ENCODE data around the gene RAB4A.
"Not testable (repeated sequence)": the region's sequence is repeated elsewhere in the genome, so short reads cannot be mapped to it uniquely, and the experiment has no call there.

The RAB4A gene

DNA sequence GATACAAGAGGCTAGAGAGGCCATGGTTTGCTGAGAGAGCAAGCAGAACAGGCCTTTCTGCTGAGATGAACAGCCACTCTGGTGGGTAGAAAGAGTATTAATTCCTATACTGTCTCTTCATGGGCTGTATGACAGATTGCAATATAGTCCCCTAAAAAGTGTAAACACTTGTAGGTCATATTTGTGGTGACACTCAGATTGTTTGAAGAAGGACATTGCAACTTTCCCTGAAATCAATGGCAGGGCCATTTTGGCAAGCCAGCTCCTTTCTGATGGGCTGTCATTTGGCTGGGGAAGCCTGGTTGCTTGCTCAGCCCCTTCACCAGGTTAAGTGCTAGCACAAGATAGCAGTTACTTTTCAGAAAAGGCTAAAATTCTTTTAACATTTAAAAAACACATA lies 27.5 kb downstream of the RAB4A start:
- no peak for DNase-seq (ENCODE audit: low read depth in 3 of 3)

- DNase-seq (ENCODE audit: low read depth in 3 of 3): no peak
Observed at GRCh38 chr1:229298887-229299503, 28.1 kb downstream of the RAB4A start.

GRCh38 chr1:229300099-229300757 lies 29.3 kb downstream of the RAB4A start:
- DNase-seq (ENCODE audit: low read depth in 3 of 3): no peak

DNA sequence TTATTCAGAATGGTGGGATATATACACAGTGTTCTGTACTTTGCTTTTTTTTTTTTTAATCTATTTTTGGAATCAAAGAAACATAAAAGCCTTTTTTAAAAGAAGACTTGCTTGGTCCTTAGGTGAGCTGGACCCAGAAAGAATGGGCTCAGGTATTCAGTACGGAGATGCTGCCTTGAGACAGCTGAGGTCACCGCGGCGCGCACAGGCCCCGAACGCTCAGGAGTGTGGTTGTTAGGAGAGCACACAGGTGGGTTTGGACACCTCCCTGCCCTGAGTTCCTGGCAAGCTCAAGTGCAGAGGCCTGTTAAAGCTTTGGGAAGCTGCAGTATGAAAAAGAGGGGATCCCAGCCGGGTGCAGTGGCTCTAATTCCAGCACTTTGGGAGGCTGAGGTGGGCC lies 31.8 kb downstream of the RAB4A start:
- no peak for DNase-seq (ENCODE audit: low read depth in 3 of 3)

DNA sequence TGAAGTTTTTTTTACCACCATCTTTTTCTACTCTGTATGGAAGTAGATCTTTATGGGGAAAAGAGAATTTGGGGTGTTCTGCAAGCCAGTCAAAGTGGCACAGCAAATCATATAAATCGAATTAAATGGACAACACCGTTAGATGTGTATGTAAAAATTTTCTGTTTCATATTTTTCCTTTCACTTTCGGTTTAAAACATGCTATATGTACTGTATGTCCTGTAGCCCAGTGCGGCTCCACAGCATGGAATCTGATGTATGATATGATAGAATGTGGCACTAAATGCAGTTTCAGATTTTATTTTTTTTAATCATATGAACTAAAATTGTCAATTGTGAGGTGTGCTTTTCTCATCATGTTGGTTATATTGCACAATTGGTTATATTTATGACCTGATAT lies 32.9 kb downstream of the RAB4A start:
- no peak for DNase-seq (ENCODE audit: low read depth in 3 of 3)

DNA sequence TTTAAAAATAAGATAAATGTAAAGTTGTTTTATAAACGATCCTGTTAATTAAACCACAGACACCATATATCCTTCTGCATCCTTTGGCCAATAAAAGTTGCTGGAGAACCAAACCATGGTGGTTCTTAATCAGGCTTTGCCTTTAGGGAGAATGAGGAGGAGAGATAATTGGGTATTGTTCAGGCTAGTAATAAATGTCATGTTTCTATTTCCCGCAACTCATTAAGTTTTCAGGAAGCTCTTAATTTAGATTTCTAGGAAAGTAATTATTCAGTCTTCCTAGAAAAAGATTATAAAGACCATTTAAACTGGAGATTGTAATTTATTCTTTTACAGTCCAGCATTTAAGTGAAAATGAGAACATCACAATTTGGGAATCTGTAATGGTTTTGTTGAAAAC lies 34.5 kb downstream of the RAB4A start:
- no peak for DNase-seq (ENCODE audit: low read depth in 3 of 3)

DNA sequence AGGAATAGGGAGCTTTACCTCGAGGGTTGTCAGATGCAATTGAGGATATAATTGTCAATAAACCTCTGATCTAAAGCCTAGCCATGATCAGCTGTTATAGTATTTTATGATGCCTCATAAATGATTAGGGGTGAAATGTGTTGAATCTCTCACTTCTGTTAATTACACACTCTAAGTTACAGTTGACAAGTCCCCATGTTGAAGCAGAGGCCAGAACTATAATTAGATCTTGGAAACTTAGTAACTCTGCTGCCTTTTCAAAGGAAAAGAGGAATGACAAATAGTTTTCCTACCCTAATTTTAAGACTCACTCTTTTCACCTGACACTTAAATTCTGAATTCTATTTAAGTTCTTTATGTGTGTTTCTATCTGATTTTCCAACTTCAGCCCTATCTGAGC lies 38.2 kb downstream of the RAB4A start:
- DNase-seq (ENCODE audit: low read depth in 3 of 3): no peak

DNA sequence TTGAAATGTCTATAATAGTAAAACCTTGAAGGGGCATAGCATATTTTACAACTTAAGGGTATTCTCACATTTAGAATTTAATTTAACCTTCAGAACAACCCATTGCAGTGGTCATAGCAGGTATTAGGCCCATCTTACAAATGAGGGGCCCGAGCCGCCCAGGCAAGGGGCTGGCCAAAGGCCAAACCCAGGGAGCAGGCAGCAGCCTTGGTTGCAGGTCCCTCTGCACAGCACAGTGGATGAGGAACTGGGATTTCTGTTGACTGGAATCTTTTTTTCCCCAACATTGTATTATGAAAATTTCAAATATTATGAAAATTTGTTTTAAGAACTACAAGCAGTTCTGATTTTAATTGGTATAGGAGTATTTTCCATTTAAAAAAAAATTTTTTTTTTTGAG lies 38.8 kb downstream of the RAB4A start:
- no peak for DNase-seq (ENCODE audit: low read depth in 3 of 3)

DNA sequence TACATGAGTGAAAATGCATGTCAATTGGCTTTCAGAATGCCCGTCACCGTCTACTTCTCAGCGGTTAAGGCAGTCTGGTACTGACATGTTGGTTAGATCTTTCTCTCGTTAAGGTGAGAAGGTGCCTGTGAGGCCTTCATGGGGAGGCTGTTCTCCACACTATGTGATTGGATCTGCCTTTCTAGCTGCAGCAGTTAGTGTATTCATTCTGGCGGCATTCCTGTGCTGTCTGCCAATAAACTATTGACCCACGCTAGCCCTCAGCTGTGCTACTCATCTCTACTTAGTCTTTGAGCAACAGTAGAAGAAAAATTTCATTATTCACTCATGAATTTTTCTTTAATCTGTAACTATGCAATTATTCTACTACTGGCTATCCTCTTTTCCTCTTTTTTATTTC lies 39.9 kb downstream of the RAB4A start:
- no peak for DNase-seq (ENCODE audit: low read depth in 3 of 3)

DNA sequence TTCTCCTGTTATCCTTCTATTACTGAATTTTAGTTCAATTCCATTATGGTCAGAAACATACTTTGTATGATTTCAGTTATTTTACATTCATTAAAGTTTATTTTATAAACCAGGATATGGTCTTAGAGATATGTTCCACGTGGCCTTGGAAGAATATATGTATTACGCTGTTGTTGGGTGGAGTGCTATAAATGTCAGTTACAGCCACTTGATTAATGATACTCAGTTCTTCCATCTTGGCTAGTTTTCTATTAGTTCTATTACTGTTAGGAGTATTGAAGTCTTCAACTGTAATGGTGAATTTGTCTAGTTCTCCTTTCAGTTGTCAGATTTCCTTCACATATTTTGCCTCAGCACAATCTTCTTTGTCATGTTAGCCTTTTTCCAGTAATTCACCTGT lies 45.3 kb downstream of the RAB4A start:
- DNase-seq (ENCODE audit: low read depth in 3 of 3): no peak

DNA sequence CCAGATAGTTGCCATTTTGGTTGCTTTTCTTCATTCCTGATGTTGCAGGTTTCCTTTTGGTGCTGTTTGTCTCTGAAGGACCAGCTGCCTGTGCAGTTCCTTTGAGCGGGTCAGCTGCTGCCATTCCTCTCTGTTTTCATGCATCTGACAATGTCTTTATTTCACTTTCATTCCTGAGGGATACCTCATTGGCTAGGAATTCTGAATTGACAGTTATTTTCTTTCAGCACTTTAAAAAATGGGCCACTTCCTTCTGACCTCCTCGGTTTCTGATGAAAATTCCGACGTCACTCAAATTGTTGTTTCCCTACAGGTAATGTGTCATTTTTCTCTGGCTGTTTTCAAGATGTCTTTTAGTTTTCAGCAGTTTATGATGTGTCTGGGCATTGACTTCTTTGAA lies 47.1 kb downstream of the RAB4A start:
- no peak for DNase-seq (ENCODE audit: low read depth in 3 of 3)

GRCh38 chr1:229319487-229319886 lies 48.6 kb downstream of the RAB4A start:
- DNase-seq (ENCODE audit: low read depth in 3 of 3): no peak

GRCh38 chr1:229323201-229323600 lies 52.3 kb downstream of the RAB4A start:
- no peak for DNase-seq (ENCODE audit: low read depth in 3 of 3)

DNA sequence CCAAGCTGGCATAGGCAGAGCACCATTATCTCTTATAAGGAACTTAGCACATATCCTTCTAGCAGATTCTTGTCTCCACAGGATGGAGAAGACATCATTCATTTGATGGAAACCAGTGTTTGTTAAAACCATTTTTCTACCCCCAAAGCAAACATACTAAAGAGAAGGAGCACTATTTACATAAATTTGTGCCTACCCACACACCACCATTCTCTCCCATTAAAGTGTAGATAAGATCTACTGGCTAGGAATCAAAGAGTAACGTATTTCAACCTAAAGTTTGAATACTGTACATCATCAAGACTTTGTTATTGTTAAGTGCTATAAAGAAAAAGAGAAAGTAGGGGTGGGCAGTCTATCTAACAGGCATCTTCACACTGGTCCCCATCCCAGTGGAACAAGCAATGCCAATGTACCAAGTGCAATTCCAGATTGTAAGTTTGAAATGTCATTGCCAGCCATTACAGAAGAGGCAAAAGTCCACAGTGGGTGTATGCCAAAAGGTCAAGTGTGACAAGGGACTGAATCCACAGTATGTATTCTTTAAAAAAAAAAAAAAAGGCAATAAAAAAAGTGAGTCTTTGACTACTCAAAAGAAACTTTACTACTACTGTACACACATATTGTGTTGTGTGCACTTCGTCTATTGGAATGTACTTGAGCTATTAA lies 53.1 kb downstream of the RAB4A start:
- no peak for DNase-seq (ENCODE audit: low read depth in 3 of 3)

GRCh38 chr1:229325401-229325800 lies 54.5 kb downstream of the RAB4A start:
- no peak for DNase-seq (ENCODE audit: low read depth in 3 of 3)

DNA sequence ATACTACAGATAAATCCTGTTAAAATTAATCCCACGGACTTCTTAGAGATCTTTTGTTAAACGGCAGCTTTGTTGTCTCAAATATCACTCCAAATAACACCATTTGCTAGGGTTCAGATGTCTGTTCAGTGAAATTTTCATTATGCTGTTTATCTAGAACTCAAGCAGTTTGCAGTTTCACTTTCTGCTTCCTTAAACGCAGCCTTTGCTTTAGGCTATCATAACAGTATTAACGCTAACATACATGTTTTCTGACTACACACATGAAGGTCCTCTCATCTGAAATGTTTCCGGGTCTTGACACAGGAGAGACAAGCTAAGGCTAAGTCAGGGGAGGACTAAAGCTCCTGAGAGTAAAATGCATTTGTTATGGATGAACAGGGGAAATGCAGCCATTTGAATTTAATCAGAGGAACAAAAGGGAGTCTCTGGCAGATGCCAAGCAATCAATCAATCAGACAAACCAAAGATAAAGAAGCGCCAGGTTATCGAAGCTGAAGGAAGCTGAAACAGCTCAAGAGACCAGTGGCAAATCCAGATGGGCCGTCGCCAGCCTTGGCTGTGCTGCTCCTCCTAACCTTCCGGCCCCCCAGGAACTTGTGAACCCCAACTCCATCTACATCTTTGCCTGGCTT lies 55.1 kb downstream of the RAB4A start:
- DNase-seq (ENCODE audit: low read depth in 3 of 3): no peak

DNA sequence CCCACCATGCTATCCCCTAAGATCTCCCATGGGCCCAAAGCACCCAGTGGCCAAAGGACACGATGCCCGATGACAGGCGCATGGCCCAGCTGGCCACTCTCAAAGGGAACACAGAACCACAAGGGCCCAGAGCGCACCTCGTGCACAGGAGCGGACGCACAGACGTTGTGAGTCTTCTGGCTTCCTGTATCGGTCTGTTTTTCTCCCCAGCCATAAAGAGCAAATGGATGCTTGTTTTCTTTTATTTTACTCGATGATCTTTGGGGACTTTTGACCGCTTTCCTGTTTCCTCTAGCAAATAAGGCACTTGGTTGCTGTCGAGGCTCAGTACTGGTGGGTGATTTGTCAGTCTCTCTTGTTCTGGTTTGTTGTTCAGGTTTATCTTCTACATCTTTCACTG lies 55.7 kb downstream of the RAB4A start:
- DNase-seq (ENCODE audit: low read depth in 3 of 3): no peak

- DNase-seq (ENCODE audit: low read depth in 3 of 3): not testable (repeated sequence)
Observed at GRCh38 chr1:229327765-229328164, 56.9 kb downstream of the RAB4A start.

GRCh38 chr1:229328598-229329362 lies 57.9 kb downstream of the RAB4A start:
- no peak for DNase-seq (ENCODE audit: low read depth in 3 of 3)

GRCh38 chr1:229334269-229334668 lies 63.4 kb downstream of the RAB4A start:
- DNase-seq (ENCODE audit: low read depth in 3 of 3): no peak

GRCh38 chr1:229334716-229335115 lies 63.8 kb downstream of the RAB4A start:
- no peak for DNase-seq (ENCODE audit: low read depth in 3 of 3)

GRCh38 chr1:229336345-229336744 lies 65.4 kb downstream of the RAB4A start:
- DNase-seq (ENCODE audit: low read depth in 3 of 3): no peak
